H1 (cell line): ENCODE measurements around the gene NGFR.

Experiments
- ATF3 ChIP-seq: IDR thresholded peaks from 2 replicates; pipeline ENCODE4 v1.6.1; 2011; ENCODE audit warnings: low read depth, mild to moderate bottlenecking, low read length; ENCODE audit not compliant: insufficient read depth
- CEBPB ChIP-seq: IDR thresholded peaks from 2 replicates; pipeline ENCODE4 v1.6.1; 2012; ENCODE audit warnings: low read depth, low read length
- CREB1 ChIP-seq: IDR thresholded peaks from 2 replicates; pipeline ENCODE4 v1.6.1; 2012; ENCODE audit warnings: inconsistent platforms
- CTBP2 ChIP-seq: IDR thresholded peaks from 2 replicates; pipeline ENCODE4 v1.7.0; 2011; ENCODE audit warnings: borderline replicate concordance, mild to moderate bottlenecking, moderate library complexity, mixed read lengths, low read length; ENCODE audit not compliant: insufficient read depth, insufficient read length
- CTCF ChIP-seq, 3 experiments: IDR thresholded peaks; 1 replicate in 2 of 3; 2 replicates in 1 of 3; pipeline versions ENCODE4 v1.5.1 to v1.6.1; 2011; ENCODE audit warnings: low read length in 3 of 3, mild to moderate bottlenecking in 3 of 3, inconsistent platforms in 2 of 3, low read depth in 1 of 3, moderate library complexity in 1 of 3; ENCODE audit not compliant: insufficient read depth in 1 of 3; ENCODE audit errors: control extremely low read depth in 1 of 3
- NRF1 ChIP-seq: IDR thresholded peaks from 2 replicates; pipeline ENCODE4 v1.6.1; 2011; ENCODE audit warnings: mild to moderate bottlenecking, low read depth, low read length, improper control_type of control experiment
- PHF8 ChIP-seq: fragments of 200-600 bp; sonication (generic); conservative IDR thresholded peaks from 2 replicates; pipeline ENCODE4 v1.7.1; 2012; ENCODE audit warnings: low read depth, mild to moderate bottlenecking, inconsistent platforms, low read length, moderate library complexity
- POLR2A ChIP-seq, 2 experiments: IDR thresholded peaks; 1 replicate in 1 of 2; 2 replicates in 1 of 2; pipeline ENCODE4 v1.6.1; 2011; ENCODE audit warnings: low read depth in 2 of 2, low read length in 2 of 2, mild to moderate bottlenecking in 2 of 2; ENCODE audit errors: control extremely low read depth in 1 of 2
- RXRA ChIP-seq: IDR thresholded peaks from 2 replicates; pipeline ENCODE4 v1.6.1; 2011; ENCODE audit warnings: low read depth, mild to moderate bottlenecking, low read length, moderate library complexity; ENCODE audit not compliant: insufficient read depth
- SP2 ChIP-seq: IDR thresholded peaks from 2 replicates; pipeline ENCODE4 v1.6.1; 2012; ENCODE audit warnings: mild to moderate bottlenecking, low read length, inconsistent platforms
- TAF1 ChIP-seq: IDR thresholded peaks from 2 replicates; pipeline ENCODE4 v1.6.1; 2011; ENCODE audit warnings: mild to moderate bottlenecking, low read depth, low read length
- TAF7 ChIP-seq: optimal IDR thresholded peaks from 2 replicates; pipeline ENCODE3; 2011; ENCODE audit warnings: low read depth, mild to moderate bottlenecking, inconsistent platforms, low read length, moderate library complexity, borderline replicate concordance
- USF2 ChIP-seq: IDR thresholded peaks from 2 replicates; pipeline ENCODE4 v1.6.1; 2011; ENCODE audit warnings: low read length, improper control_type of control experiment
- YY1 ChIP-seq: IDR thresholded peaks from 2 replicates; pipeline ENCODE4 v1.6.1; 2011; ENCODE audit warnings: low read depth, mild to moderate bottlenecking, low read length

- TF ChIP-seq YY1 (no peak), ATF3 (no peak), NRF1 (no peak), CTCF (IDR thresholded peaks at IDR 0.05; ENCODE audit: control extremely low read depth in 1 of 3, insufficient read depth in 1 of 3, low read depth in 1 of 3, low read length in 3 of 3) (no peak), POLR2A (IDR thresholded peaks at IDR 0.05; ENCODE audit: control extremely low read depth in 1 of 2, low read depth in 2 of 2, low read length in 2 of 2) (no peak), SP2 (no peak), PHF8 (no peak), USF2 (no peak), CREB1 (no peak), CTBP2 (no peak), CEBPB (no peak), TAF7 (no peak), TAF1 (no peak), RXRA (no peak)
Measured at GRCh38 chr17:49464049-49464448, 31.0 kb upstream of the NGFR start.
